Astrocyte (in vitro differentiated cells and primary cell): ENCODE data around the gene PAPPA2. TPM values are rescaled to one million over a fixed set of nuclear protein-coding genes. Genes with fewer than 3 reads are reported as not detected.

Experiments
- DNase-seq: peaks from one replicate; pipeline ENCODE4 v3.0.0-alpha.2; 2010; ENCODE audit warnings: low read depth
- FAIRE-seq: peaks from 2 replicates; lab custom pipeline; 2011; peaks lifted over from hg19 to GRCh38; lab: Jason Lieb, UNC
- H2AFZ ChIP-seq: 2 replicates; pipeline ENCODE4 v1.6.0; 2012; ENCODE audit warnings: low read depth, low read length, inconsistent platforms
- H3K27ac ChIP-seq: 2 replicates; pipeline ENCODE4 v1.5.1; 2011; ENCODE audit warnings: low read depth, low read length, inconsistent platforms
- H3K27me3 ChIP-seq: 2 replicates; pipeline ENCODE4 v1.6.0; 2011; ENCODE audit warnings: low read length, inconsistent platforms; ENCODE audit not compliant: insufficient read depth
- H3K36me3 ChIP-seq: 2 replicates; pipeline ENCODE4 v1.5.1; 2011; ENCODE audit warnings: low read length, inconsistent platforms; ENCODE audit not compliant: insufficient read depth
- H3K4me1 ChIP-seq: 2 replicates; pipeline ENCODE4 v1.5.1; 2011; ENCODE audit warnings: low read length, inconsistent platforms; ENCODE audit not compliant: insufficient read depth
- H3K4me2 ChIP-seq: 2 replicates; pipeline ENCODE4 v1.6.0; 2012; ENCODE audit warnings: low read length, inconsistent platforms
- H3K4me3 ChIP-seq: 2 replicates; pipeline ENCODE4 v1.5.1; 2011; ENCODE audit warnings: low read depth, mild to moderate bottlenecking, low read length, inconsistent platforms; ENCODE audit not compliant: insufficient read depth
- H3K79me2 ChIP-seq: 2 replicates; pipeline ENCODE4 v1.6.0; 2012; ENCODE audit warnings: mild to moderate bottlenecking, low read length, inconsistent platforms; ENCODE audit not compliant: insufficient read depth
- H3K9ac ChIP-seq: 2 replicates; pipeline ENCODE4 v1.6.0; 2012; ENCODE audit warnings: mild to moderate bottlenecking, low read length, inconsistent platforms
- H3K9me3 ChIP-seq: 2 replicates; pipeline ENCODE4 v1.5.1; 2012; ENCODE audit warnings: low read depth, mild to moderate bottlenecking, low read length, inconsistent platforms; ENCODE audit not compliant: insufficient read depth
- H4K20me1 ChIP-seq: 2 replicates; pipeline ENCODE4 v1.6.0; 2012; ENCODE audit warnings: low read length, inconsistent platforms; ENCODE audit not compliant: insufficient read depth
- H3K27ac Mint-ChIP-seq: one replicate; pipeline ENCODE4 v1.8.0; 2021; ENCODE audit warnings: mild to moderate bottlenecking, mixed read lengths; ENCODE audit not compliant: unreplicated experiment
- H3K27me3 Mint-ChIP-seq: one replicate; pipeline ENCODE4 v1.8.0; 2021; ENCODE audit warnings: low read depth, mixed read lengths; ENCODE audit not compliant: unreplicated experiment
- H3K36me3 Mint-ChIP-seq: one replicate; pipeline ENCODE4 v1.8.0; 2021; ENCODE audit warnings: low read depth, mixed read lengths; ENCODE audit not compliant: unreplicated experiment
- H3K4me1 Mint-ChIP-seq: one replicate; pipeline ENCODE4 v1.8.0; 2021; ENCODE audit warnings: low read depth, mixed read lengths; ENCODE audit not compliant: unreplicated experiment
- H3K4me3 Mint-ChIP-seq: one replicate; pipeline ENCODE4 v1.8.0; 2021; ENCODE audit warnings: mild to moderate bottlenecking, moderate library complexity, mixed read lengths; ENCODE audit not compliant: unreplicated experiment
- H3K9me3 Mint-ChIP-seq: one replicate; pipeline ENCODE4 v1.8.0; 2021; ENCODE audit warnings: mild to moderate bottlenecking, mixed read lengths; ENCODE audit not compliant: unreplicated experiment
- CTCF ChIP-seq: IDR thresholded peaks from 2 replicates; pipeline ENCODE4 v1.5.1; 2011; ENCODE audit warnings: low read depth, mild to moderate bottlenecking, inconsistent platforms, low read length, moderate library complexity; ENCODE audit not compliant: insufficient read depth
- EZH2 ChIP-seq: IDR thresholded peaks from 2 replicates; pipeline ENCODE4 v1.6.1; 2012; ENCODE audit warnings: mild to moderate bottlenecking, low read length, inconsistent platforms; ENCODE audit not compliant: insufficient read depth
- total RNA-seq: library from RNA; stranded (reverse); gene quantifications from 2 replicates; pipeline ENCODE4 v1.2.1, GENCODE V29; 2021

Gene PAPPA2
- total RNA-seq, 1 donor from 2014 or later = 19.0 TPM

DNA sequence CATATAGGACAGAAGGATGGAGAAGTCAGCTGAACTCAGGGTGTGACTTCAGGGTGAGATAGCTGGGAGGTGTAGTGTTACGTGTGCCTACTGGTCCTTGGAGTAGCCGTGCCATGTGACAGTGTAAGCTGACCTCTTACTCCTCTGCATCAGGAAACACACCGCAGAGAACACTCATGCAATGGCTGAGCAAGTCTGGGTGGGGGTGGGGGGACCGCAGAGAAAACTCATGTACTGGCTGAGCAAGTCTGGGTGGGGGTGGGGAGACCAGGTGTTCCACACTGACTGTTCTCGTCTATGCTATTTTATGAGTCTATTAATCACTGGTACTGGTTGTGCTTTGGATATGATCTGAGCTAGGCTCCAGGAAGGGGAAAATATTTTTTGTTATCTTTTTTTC is 233.1 kb downstream of the PAPPA2 start:
- Mint-ChIP-seq H3K36me3 (peaks cover 2% of the 10 kb centered on the region), H3K27ac (no peak overlapping the region), H3K27me3 (peaks cover 9% of the 10 kb centered on the region), H3K9me3 (no peaks in the 10 kb centered on the region), H3K4me3 (no peak overlapping the region), H3K4me1 (peaks cover 7% of the 10 kb centered on the region)
- H3K27me3 ChIP-seq = no peaks in the 10 kb centered on the region
- no peak for TF ChIP-seq CTCF
- no peak for TF ChIP-seq EZH2
- no peak overlapping the region for H2AFZ ChIP-seq
- H3K4me1 ChIP-seq = no peaks in the 10 kb centered on the region
- H3K36me3 ChIP-seq = no peaks in the 10 kb centered on the region
- no peak overlapping the region for H3K4me2 ChIP-seq
- no peaks in the 10 kb centered on the region for H4K20me1 ChIP-seq
- H3K79me2 ChIP-seq = no peaks in the 10 kb centered on the region
- H3K27ac ChIP-seq = no peak overlapping the region
- no peak for FAIRE-seq
- no peak overlapping the region for H3K9ac ChIP-seq
- DNase-seq = peak; percentile 42
- no peaks in the 10 kb centered on the region for H3K9me3 ChIP-seq
- H3K4me3 ChIP-seq = no peak overlapping the region

- no peaks in the 10 kb centered on the region for H3K79me2 ChIP-seq
- FAIRE-seq (no peak), DNase-seq (no peak)
- H3K27me3 ChIP-seq = no peaks in the 10 kb centered on the region
- no peak overlapping the region for H3K27ac Mint-ChIP-seq
- no peaks in the 10 kb centered on the region for H3K4me1 ChIP-seq
- H3K4me2 ChIP-seq = no peak overlapping the region
- peaks cover 7% of the 10 kb centered on the region for H3K4me1 Mint-ChIP-seq
- no peak overlapping the region for H3K4me3 Mint-ChIP-seq
- H3K27me3 Mint-ChIP-seq = peaks cover 9% of the 10 kb centered on the region
- no peak overlapping the region for H3K9ac ChIP-seq
- H3K36me3 Mint-ChIP-seq = peaks cover 2% of the 10 kb centered on the region
- no peaks in the 10 kb centered on the region for H3K9me3 Mint-ChIP-seq
- no peak overlapping the region for H3K27ac ChIP-seq
- H3K9me3 ChIP-seq = no peaks in the 10 kb centered on the region
- TF ChIP-seq CTCF = no peak
- TF ChIP-seq EZH2 = no peak
- H3K4me3 ChIP-seq = no peak overlapping the region
- H4K20me1 ChIP-seq = no peaks in the 10 kb centered on the region
- H2AFZ ChIP-seq = no peak overlapping the region
- H3K36me3 ChIP-seq = no peaks in the 10 kb centered on the region
Observed at GRCh38 chr1:176696689-176697088, 233.7 kb downstream of the PAPPA2 start.

- FAIRE-seq (no peak), DNase-seq (no peak)
- Mint-ChIP-seq H3K9me3 (peaks cover 3% of the 10 kb centered on the region), H3K27ac (no peak overlapping the region), H3K4me1 (peaks cover 7% of the 10 kb centered on the region), H3K4me3 (no peak overlapping the region), H3K36me3 (no peaks in the 10 kb centered on the region), H3K27me3 (no peaks in the 10 kb centered on the region)
- no peak overlapping the region for H3K4me3 ChIP-seq
- no peaks in the 10 kb centered on the region for H3K79me2 ChIP-seq
- H3K4me2 ChIP-seq = no peak overlapping the region
- no peaks in the 10 kb centered on the region for H3K9me3 ChIP-seq
- no peaks in the 10 kb centered on the region for H3K36me3 ChIP-seq
- H3K27me3 ChIP-seq = no peaks in the 10 kb centered on the region
- no peaks in the 10 kb centered on the region for H4K20me1 ChIP-seq
- no peak overlapping the region for H3K9ac ChIP-seq
- no peak overlapping the region for H3K27ac ChIP-seq
- TF ChIP-seq CTCF (no peak), EZH2 (no peak)
- H2AFZ ChIP-seq = no peak overlapping the region
- H3K4me1 ChIP-seq = no peaks in the 10 kb centered on the region
Observed at GRCh38 chr1:176699821-176700220, 236.8 kb downstream of the PAPPA2 start.
